ENCODE measurements around the gene TASP1.

Gene TASP1

DNA sequence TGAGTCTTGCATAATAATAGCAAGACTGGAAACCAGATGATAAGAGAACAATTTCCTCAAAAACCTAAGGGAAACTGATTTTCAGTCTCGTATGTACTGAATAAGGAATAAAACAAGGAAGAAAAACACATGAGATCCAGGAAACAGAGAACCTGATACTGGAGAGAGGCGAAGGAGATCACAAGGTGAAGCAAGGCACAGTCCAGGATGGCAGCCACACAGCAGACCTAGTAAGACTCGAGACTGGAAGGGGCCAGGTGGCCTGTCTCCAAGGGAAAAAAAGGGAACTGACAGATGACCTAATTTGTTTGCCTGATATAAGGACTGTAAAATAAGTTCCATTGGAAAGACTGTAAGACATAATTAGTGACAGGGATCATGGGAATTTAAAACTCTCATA lies 71.1 kb downstream of the TASP1 start:
- DNase-seq: no peak

DNA sequence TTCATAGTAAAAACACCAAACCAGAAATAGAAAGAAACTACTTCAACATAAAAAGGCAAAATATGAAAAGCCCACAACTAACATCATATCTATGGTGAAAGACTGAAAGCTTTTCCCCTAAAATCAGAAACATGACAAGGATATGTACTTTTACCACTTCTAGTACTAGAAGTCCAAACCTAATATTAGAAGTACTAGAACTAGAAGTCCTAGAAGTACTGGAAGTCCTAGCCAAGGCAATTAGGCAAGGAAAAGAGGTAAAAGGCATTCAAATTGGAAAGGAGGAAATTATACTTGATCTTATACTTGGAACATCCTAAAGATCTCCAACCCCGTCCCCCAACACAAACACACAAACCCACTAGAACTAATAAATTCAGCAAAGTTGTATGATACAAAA lies 74.9 kb downstream of the TASP1 start:
- DNase-seq: no peak

DNA sequence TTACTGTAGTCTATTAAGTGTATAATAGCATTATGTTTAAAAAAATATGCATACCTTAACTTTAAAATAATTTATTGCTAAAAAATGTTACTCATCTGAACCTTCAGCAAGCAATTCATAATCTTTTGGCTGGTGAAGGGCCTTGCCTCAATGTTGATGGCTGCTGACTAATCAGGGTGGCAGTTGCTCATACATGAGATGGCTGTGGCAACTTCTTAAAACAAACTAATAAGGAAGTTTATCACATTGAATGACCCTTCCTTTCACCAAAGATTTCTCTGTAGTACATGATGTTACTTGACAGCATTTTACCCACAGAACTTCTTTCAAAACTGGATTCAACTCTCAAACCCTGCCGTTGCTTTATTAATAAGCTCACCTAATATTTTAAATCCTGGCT lies 84.0 kb downstream of the TASP1 start:
- DNase-seq: peak; percentile 25

DNA sequence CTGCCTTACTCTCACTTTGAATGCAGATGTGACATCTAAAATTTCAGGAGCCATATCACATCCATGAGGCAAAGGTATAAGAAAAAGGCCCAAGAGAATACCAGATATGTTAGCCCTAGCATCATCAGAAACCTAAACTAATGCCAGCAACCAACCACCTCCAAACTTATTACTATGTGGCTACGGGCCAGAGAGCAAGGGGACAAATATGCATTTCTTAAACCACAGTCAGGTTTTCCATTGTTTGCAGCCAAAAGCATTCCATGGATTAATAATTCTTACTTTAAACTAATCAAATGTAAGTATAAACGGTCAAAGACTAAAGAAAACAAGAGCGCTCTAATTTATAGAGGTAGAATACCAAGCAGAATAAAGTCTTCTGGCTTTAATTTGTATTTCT lies 84.7 kb downstream of the TASP1 start:
- peak; percentile 20 for DNase-seq

DNA sequence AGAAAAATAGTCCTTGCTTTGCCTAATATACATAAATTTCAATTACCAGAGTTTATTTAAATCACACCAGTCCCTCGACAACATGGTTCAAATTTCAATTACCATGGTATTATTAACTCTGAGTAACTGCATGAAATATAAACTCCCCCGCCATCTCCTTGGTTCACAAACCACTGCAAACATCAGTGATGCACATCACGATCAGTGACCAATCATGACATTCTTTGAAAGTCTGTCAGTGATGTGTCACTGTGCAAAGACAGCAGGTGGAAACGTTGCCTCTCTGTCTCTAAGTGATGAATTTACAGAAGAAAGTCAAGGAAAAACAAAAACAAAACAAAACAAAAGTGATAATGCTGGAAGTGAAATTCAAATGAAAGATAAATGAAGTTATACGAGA lies 86.7 kb downstream of the TASP1 start:
- DNase-seq: no peak

DNA sequence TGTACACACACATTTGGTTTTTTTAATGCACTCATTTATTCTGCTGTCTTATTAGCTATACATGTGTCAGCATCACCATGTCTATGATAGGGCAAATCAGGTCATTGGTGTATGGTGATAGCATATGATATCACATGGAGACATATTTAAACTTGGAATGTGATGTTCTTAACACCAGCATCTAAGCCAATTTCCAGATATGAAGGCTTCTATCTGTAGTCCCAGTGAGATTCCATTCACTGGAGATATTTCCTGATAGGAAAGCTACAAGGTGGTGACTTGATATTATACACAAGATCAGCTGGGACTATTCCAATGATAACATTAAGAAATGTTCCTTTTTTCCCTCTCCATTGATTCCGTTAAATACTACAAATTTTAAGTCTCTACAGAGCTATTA lies 89.3 kb downstream of the TASP1 start:
- DNase-seq: no peak

DNA sequence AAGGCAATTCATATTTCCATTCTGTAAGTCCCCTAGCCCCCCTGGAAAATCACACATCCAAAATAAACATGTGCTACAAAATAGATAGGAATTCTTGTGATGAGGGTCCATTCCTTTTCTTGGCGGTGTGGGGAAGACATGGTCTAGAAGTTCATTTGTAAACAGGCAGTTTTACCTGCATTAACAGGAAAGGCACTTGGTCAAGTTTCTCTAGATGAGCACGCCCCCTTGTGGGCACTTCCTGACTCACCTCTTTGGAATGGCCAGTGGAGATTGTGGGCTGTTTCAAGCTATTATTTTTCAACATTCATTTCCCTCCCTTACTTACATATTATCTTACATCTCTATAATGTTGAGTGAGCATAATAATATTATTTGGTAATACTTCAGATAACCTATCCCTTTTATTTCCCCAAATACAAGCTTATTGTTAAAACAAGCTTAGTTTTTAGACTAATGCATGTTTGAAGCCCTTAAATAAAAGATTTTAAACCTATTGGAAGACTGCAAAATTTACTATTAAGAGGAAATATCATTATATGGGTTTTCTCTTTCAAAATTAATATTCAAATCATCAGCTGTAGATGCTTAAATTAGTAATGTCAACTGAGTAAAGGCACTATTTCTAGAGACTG lies 92.1 kb downstream of the TASP1 start:
- peak; percentile 64 for DNase-seq

DNA sequence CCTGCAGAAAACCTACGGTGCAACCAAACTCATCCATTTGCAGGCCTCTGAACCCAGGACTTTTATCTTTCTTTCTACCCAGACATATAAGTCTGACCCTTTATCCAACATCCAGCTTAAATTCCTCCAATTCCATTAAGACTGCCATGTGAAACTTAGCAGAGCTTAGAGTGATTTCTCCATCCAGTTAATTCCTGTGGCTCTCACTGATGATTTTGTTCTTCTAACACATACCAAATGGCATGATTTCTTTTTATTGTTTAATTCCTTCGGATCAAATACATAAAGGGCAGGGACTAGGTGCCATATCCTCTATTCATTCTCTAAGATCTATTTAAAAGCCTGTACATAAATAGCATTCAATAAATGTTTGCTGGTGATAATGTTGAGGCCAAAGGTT lies 92.9 kb downstream of the TASP1 start:
- DNase-seq: peak; percentile 7

DNA sequence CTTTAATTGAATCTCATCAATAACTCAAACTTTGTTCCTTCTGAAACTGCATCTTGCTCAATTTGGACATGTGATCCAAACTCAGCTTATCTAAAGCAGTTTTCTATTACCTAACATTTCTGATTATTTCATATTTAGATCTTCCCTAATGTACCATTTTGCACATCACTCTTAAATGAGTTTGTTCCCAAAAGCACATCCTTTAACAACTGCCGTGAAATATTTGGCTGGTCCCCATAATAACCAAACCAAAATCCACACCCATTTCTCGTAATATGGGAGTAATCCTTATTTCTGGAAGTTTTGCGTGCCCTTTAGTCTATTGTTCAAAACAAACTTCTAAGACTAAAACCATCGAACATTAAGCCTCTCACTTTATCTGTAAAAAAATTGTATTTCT lies 94.9 kb downstream of the TASP1 start:
- no peak for DNase-seq

DNA sequence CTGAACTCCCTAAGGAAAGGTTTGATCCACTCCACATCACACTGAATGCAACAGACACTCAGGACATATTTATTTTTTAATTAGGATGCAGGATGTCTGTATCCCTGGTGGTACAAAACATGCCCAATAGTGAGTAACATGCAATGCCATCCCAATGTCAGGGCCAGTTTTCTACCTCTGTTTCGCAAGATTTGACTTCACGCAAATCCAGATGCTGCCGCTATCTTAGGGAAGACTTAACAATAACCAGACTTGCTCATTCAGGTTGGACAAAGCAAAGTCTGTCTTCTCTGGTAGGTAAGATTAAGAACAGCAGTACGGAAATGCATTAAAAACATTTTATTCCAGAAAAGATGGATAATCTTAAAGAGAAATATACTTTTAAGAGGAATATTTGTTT lies 103.1 kb downstream of the TASP1 start:
- DNase-seq: no peak

DNA sequence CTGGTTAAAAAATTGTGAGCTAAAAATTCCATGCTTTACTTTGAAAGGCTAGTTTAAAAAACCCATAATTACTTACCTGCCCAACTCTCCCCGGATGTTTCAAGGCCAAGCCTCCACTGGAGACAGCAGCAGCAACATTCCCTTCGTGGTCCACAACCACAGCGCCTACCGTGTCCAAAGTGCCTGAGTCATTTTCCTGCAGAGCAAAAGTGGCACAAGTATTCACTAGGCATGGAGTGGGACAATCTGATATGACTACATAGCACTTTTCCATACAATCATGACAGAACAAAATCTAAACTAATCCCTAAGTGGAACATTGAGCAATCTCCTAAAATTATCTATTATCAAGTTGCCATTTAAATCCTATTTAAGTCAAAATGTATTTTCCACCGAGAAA lies 104.8 kb downstream of the TASP1 start:
- DNase-seq: no peak

DNA sequence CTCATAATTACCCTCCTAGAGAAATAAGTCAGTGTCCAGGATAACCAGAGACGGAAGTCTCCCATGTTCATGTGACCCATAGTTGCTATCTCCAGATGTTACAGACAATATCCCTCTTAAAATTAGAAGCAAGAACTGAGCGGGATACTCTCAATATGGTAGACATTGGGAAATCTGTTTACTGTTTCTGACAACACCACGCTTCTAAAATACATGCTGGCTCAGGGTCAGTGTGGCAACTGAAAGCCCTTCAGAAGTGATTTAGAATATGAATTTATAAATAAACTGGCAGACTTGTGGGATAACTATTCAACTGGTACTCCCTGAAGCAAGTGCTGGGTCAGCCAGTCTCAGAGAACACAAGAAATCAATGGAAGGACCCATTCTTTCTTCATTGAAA lies 108.6 kb downstream of the TASP1 start:
- no peak for DNase-seq

DNA sequence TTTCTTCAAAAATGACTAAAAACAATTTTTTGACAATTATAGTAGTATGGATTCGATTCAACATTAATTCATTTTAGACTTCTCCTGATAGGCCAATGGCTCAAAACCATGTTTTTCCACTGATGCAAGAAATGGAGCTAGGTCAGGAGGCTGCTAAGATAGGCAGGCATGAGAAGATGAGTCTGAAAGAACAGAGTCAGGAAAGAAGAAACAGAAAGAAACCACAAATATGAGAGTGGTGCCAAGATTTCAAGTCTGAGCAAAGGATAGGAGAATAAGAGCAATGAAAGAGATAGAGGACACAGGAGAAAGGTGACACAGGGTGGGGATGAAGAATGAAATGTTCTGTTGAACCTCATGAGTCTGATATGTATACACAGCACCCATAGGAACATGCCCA lies 112.2 kb downstream of the TASP1 start:
- peak; percentile 15 for DNase-seq

DNA sequence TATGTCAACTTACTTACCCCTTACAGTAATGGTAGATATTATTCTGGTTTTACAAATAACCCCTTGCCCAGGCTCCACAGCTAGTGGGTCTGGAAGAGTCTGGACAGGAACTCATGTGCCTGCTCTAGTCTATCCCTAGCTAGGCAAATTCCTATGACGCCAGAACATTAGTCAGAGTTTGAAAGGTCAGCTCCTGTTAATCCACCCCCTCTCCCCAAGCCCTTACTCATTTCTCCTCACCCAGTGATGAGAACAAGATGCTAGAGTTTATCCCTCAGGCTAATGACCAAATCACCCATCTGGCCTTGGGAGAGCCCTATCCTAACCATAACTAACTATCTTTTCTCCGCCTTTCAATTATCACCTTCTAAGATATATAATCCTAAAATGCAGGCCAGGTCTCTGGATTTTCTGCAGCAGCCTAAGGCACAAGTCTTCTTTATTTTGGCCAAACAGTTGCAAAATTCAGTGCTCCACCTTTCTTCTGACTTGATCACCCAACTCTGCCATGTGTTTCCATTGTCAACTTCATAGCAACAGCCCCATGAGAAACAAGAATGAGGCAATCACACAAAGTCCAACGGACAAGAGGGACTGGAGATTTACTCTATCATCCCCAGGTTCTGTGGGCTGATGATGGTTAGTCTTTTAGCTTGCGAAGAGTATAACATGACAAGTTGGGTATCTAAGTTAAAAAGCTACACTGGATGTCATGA lies 113.3 kb downstream of the TASP1 start:
- DNase-seq: peak; percentile 81

DNA sequence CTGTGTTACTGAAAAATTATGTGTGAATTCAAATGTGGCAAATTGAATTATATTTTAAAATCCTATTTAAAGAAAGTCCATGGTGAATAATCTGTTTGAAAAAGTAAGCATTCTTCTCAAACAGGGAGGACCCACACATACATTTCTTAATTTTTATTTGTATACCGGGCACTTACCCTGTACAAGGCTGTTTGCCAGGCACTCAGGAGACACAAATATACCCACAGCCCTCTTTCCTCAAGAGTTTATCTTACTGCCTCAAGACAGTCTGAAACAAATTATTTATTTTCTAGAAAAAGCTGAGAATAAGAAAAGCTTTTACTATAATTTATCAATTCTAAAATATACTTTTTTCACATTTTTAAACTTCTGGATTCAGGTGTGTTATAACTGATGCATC lies 114.4 kb downstream of the TASP1 start:
- DNase-seq: no peak

DNA sequence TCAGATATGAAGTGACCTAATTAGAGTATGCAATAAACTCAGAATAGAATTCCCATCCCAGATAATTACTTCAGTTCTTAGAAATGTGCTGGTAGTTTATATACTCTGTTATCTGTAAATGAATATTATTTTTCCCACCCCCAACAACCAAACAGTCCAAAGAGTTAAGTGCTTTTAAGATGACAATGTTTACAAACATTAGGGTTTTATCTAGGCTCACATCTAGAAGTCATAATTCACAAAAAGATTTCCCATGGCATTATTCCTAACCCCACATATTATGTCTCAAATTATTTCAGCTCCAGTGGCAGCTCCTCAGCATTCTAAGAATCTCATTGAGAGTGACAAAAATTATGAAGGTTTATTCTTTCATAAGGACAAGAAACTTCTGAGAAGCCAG lies 120.9 kb downstream of the TASP1 start:
- no peak for DNase-seq

DNA sequence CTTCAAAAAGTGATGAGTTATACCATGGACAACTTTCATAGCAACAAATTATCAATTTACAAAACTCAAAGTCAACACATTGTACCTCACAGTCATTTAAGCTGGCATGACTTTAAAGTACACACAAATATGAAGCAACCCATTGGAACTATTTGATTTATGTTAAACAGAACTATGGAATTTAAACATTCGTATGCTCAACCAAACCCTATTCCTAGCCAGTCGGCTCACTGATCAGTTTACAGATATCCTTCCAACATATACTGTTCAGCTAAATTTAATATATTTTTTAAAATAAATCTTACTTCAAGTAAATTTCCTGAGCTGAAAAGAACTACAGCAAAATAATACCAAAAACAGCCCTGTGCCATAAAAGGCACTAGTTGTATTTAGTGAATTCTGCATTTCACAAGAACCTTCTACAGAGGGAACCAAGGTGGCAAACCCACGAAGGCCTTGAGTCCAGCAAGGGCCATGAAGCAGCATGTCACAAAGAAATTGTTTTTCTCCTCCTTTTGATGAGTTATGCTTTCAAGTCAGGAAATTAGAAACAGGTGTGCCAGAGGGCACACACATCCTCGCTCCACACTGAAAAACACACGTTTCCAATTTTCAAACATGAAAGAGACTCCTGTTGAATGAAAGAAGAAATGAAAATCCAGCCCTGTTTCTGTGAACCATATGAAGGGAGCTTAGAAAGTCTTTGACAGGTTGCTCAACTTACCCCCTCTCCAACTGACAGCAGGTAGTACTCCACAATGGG lies 122.8 kb downstream of the TASP1 start:
- DNase-seq: peak; percentile 7

DNA sequence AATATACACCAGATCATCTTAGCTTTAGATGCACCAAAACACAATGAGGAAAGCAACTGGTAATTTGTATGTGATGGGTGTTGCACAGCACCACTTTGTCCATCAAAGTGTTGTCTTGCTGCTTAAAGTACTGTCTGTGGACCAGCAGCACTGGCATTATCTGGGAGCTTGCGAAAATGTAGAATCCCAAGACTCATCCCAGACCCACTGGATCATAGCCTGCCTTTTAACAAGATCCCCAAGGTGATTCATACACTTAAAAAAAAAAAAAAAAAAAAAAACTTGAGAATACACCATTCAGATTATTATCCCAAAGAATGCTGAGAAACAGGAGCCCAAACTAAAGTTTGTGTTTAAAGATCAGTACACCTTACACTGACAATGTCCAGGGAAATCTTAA lies 123.4 kb downstream of the TASP1 start:
- no peak for DNase-seq

DNA sequence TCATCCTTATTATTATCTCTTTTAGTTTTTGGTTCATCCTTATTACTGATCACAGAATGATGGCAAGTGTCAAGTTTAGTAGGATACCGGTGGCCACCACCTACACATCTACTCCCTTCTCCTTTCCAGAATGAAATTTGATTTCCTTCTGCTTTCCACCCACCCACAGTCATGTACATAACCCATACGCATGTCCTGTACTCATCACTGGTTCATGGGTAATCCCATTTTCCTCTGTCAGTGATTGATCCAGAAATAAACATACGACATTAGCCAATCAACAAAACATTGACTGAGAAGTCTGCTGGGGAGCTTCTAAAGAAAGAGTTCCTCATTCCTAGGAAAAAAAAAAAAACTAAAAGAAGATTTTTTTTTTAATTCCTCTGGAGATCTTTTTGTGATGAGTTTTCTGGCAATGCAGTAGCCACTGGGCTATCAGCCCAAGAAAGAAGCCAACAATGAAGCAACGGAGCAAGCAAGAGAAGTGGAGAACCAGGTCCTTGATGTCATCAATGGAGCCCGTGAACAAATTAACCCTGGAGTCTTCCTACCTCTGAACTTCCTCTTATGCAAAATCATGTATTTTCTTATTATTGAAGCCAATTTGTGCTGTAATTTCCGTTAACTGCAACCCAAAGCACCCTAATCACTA lies 127.8 kb downstream of the TASP1 start:
- DNase-seq: no peak

DNA sequence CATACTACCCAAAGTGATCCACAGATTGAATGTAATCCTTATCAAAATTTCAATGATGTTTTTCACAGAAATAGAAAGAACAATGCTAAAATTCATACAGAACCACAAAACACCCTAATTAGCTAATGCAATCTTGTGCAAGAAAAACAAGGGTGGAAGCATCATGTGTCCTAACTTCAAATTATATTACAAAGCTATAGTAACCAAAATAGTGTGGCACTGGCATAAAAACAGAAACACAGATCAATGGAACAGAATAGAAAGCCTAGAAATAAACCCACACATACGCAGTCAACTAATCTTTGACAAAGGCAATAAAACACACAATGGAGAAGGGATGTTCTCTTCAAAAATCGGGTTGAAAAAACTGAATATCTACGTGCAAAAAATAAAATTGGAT lies 131.1 kb downstream of the TASP1 start:
- no peak for DNase-seq

DNA sequence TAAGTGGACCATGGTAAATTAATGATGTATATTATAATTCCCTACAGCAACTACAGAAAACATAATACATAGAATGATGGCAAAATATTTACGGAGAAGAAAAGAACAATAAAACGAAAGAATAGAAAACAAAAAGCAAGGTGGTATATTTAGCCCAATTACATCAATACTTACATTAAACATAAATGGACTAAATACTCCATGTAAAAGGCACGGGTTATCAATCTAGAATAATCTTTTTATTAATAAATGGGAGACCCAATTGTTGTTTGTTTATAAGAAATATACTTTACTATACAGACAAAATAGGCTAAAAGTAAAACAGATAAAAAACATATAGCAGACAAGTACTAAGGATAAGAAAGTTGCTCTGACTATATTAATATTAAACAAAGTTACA lies 137.2 kb downstream of the TASP1 start:
- no peak for DNase-seq

DNA sequence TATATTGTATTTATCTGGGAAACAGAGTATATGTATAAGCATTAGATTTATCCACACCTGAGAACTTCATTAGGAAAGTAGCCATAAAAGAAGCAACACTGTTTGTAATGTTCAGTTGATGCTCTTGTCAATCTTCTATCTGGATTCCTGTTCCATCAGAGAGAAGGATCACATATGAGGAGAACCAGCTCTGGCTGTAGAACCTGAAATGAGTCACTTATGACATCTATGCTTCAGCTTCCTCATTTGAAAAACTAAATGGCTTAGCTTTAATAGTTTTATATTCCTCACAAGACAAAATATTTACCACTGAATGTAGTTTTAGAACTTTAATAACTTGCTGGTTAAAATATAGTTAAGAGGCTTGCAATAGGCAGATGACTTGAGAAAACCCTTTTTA lies 144.7 kb downstream of the TASP1 start:
- DNase-seq: no peak

DNA sequence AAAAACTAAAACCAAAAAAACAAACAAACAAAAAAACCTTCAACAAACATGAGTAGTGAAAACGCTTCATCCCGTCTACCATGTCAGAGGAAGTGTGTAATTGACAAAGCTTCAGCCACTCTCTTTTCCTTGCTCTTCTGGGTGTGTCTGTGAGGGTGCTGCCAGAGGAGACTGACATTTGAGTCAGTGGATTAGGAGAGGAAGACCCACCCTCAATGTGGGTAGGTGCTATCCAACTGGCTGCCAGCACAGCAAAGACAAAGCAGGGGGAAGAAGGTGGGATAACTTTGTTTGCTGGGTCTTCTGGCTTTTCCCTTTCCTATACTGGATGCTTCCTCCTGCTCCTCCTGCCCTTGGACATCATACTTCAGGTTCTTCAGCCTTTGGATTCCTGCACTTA lies 145.6 kb downstream of the TASP1 start:
- no peak for DNase-seq
